ENCODE measurements around the gene FANCI. TPM values are rescaled to one million over a fixed set of nuclear protein-coding genes. Genes with fewer than 3 reads are reported as not detected.

The FANCI gene
- polyA plus RNA-seq, 2 donors: 6.6 to 10.4 TPM

DNA sequence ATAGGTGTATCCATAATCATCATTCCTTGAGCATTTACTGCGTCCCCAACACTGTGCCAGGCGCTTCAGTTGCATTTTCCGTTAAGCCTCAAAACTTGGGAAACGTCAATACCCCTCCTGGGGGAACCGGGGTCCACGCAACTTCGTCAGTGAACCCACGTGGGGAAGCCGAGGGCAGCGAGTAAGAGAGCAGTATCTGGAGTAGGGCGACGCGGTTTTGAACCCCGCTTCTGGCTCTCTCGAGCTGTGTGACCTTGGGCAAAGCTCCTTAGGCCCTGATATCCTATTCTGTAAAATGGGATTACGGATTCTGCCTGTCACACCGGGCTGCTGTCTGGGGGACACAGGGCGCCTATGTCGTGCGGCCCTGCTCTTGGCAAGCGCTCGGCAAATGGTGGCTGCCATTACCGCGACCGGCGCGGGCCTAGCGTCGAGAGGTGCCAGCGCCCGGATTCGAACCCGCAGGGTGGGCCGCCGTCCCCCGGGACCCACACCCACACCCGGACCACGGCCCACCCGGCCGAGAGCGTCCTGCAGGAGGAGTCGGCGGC is 90.3 kb downstream of the FANCI start:
- Histone ChIP-seq H3K27ac (ENCODE audit: low read depth in 2 of 2, low read length in 1 of 2) (peak overlapping the region; percentile 97), H3K27me3 (ENCODE audit: control insufficient read depth in 1 of 2, insufficient read depth in 2 of 2, low read length in 2 of 2) (no peaks in the 10 kb centered on the region), H3K4me1 (ENCODE audit: control insufficient read depth in 2 of 2, insufficient read depth in 2 of 2, low read length in 1 of 2) (peaks cover 9 to 20% of the 10 kb centered on the region in 2 donors), H3K4me3 (ENCODE audit: low read depth in 1 of 2, low read length in 2 of 2) (peak overlapping the region; percentile 75 to 93), H3K9me3 (ENCODE audit: control insufficient read depth in 2 of 2, insufficient read depth in 1 of 2, low read depth in 1 of 2, low read length in 1 of 2) (no peaks in the 10 kb centered on the region), H3K36me3 (ENCODE audit: control insufficient read depth in 2 of 2, insufficient read depth in 2 of 2, low read length in 1 of 2) (peaks cover 7 to 29% of the 10 kb centered on the region in 2 donors)
- WGBS, 2 donors: 1 to 2% methylated on average over 25 to 43 of the region's 43 CpGs

DNA sequence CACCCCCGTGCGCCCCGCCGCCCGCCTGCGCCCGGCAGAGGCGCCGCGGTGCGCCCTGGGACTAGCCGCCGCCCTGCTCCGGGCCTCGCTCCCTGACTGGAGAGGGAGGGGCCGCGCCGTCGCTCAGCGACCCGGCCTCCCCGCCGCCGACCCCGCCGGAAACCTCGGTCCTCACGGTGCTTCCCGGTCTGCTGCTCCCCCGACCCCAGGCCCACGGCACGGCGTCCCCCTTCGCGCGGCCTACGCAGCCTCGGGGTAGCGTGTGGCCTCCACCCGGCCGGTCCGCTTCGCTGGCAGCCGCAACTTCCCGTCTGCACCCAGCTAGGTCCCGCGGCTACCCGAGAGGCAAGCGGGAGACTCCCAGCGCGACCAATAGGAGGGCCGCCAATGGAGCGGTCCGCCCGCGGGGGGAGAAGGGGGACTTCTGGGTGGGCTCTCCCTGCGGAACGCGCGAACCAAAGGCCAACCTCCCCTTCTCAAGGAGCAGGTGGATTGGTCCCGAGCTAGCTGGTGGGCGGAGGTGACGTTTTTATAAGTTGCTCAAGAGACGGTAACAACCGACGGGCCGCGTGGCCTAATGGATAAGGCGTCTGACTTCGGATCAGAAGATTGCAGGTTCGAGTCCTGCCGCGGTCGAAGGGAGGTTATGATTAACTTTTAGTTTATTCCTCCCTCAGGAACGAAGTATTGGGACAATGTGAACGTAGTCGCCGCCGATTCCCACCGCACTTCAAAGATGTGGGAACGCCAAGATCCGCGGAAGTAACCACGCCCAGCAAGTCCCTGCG is 90.9 kb downstream of the FANCI start, which contains the start of gene POLG:
POLG (minus strand) TSS at position 315 of the 788 bp plus-strand sequence. CDS start 1,070 bp downstream, outside the sequence.
- Histone ChIP-seq H3K4me1 (ENCODE audit: control insufficient read depth in 2 of 2, insufficient read depth in 2 of 2, low read length in 1 of 2) (peaks cover 9 to 20% of the 10 kb centered on the region in 2 donors), H3K9me3 (ENCODE audit: control insufficient read depth in 2 of 2, insufficient read depth in 1 of 2, low read depth in 1 of 2, low read length in 1 of 2) (no peaks in the 10 kb centered on the region), H3K27me3 (ENCODE audit: control insufficient read depth in 1 of 2, insufficient read depth in 2 of 2, low read length in 2 of 2) (no peaks in the 10 kb centered on the region), H3K36me3 (ENCODE audit: control insufficient read depth in 2 of 2, insufficient read depth in 2 of 2, low read length in 1 of 2) (peaks cover 6 to 23% of the 10 kb centered on the region in 2 donors), H3K4me3 (ENCODE audit: low read depth in 1 of 2, low read length in 2 of 2) (peak within 1 kb of the TSS; percentile 75 to 93), H3K27ac (ENCODE audit: low read depth in 2 of 2, low read length in 1 of 2) (peak within 1 kb of the TSS; percentile 97)
- 0 to 1% methylated on average over 84 to 85 of the region's 85 CpGs for WGBS, 2 donors

DNA sequence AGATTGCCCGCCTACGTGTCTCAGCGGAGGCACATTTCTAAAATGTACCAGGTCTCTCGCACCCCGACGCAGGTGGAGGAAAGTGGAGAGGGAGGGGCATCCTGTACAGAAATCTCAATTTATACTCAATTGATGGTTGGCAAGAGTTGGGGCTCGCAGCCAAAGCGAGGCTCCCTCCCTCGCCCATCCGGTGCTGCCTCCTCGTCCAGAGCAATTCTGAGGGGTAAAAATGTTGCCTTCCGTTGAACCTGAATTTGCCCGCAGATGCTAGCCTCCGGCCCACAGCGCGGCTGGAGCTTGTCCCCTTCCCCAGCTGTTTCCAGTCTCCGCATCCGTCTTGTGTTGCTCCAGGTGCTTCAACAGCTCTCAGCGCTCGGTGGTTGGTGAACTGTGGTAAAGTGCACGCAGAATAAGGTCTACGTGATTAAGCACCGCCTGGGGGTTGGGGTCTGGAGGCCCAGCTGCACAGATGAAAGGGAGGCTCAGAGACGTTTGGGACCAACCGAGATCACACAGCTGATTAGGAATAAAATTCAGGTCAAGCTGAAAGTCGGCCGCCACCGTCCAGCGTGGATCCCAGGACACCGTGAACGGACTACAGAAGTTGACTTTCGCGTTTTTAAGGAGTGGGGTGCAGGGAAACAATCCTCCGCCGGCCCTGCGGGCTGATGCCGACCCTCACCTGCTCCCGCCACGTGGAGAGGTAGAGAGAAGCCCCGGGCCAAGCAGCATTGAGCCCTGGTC is 91.7 kb downstream of the FANCI start:
- H3K4me1 ChIP-seq (ENCODE audit: control insufficient read depth in 2 of 2, insufficient read depth in 2 of 2, low read length in 1 of 2): peaks cover 9 to 15% of the 10 kb centered on the region in 2 donors
- WGBS, 2 donors: 5 to 6% methylated on average over 40 of the region's 40 CpGs
- peaks cover 0 to 16% of the 10 kb centered on the region in 2 donors for H3K36me3 ChIP-seq (ENCODE audit: control insufficient read depth in 2 of 2, insufficient read depth in 2 of 2, low read length in 1 of 2)
- H3K4me3 ChIP-seq (ENCODE audit: low read depth in 1 of 2, low read length in 2 of 2): peak overlapping the region; percentile 17 to 34
- H3K27ac ChIP-seq (ENCODE audit: low read depth in 2 of 2, low read length in 1 of 2): peak overlapping the region; percentile 28 to 84
- H3K9me3 ChIP-seq (ENCODE audit: control insufficient read depth in 2 of 2, insufficient read depth in 1 of 2, low read depth in 1 of 2, low read length in 1 of 2): no peaks in the 10 kb centered on the region
- H3K27me3 ChIP-seq (ENCODE audit: control insufficient read depth in 1 of 2, insufficient read depth in 2 of 2, low read length in 2 of 2): no peaks in the 10 kb centered on the region

DNA sequence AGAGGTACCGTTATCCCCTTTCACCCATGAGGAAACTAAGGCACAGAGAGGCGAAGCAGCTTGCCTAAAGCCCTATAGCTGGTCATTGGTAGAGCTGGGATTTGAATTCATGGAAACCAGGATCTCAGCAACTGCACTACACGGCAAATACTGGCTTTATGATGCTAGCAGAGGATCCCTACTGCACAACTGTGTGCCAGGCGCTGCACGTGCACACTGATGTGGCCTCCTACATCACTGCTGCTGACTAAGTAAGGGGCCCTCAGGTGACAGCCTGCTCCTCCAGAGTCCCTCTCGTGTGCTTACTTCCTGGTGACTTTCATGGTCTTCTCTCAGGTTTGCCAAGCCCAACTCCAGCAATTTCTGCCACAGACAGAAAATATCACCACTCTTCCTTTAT is 94.3 kb downstream of the FANCI start:
- H3K4me3 ChIP-seq (ENCODE audit: low read depth in 1 of 2, low read length in 2 of 2): no peak overlapping the region
- 78 to 81% methylated on average over 6 of the region's 6 CpGs for whole genome bisulfite sequencing, 2 donors
- peaks cover 8 to 9% of the 10 kb centered on the region in 2 donors for H3K4me1 ChIP-seq (ENCODE audit: control insufficient read depth in 2 of 2, insufficient read depth in 2 of 2, low read length in 1 of 2)
- H3K27ac ChIP-seq (ENCODE audit: low read depth in 2 of 2, low read length in 1 of 2): no peak overlapping the region
- H3K27me3 ChIP-seq (ENCODE audit: control insufficient read depth in 1 of 2, insufficient read depth in 2 of 2, low read length in 2 of 2): no peaks in the 10 kb centered on the region
- H3K36me3 ChIP-seq (ENCODE audit: control insufficient read depth in 2 of 2, insufficient read depth in 2 of 2, low read length in 1 of 2): peaks cover 0 to 5% of the 10 kb centered on the region in 2 donors
- H3K9me3 ChIP-seq (ENCODE audit: control insufficient read depth in 2 of 2, insufficient read depth in 1 of 2, low read depth in 1 of 2, low read length in 1 of 2): no peaks in the 10 kb centered on the region

DNA sequence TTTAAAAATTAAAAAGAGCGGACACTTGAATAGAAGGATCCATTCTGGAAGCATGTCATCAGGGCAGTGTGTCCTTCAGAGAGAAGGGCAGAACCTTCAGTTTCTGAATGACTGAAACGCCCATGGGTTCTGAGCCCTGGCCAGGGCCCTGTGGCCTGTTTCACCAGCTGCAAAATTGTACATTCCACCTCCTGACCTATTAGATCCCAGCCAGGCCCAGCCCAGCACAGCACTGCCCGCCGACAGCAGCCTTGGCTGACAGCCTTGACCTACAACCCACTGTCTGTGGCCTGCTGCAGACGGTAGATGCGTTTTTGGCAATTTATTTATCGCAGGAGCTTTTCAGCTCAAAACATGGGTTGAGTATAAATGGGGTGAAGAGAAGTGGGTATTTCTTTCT is 96.8 kb downstream of the FANCI start:
- peaks cover under 1 to 2% of the 10 kb centered on the region in 2 donors for H3K4me1 ChIP-seq (ENCODE audit: control insufficient read depth in 2 of 2, insufficient read depth in 2 of 2, low read length in 1 of 2)
- no peak overlapping the region for H3K4me3 ChIP-seq (ENCODE audit: low read depth in 1 of 2, low read length in 2 of 2)
- no peaks in the 10 kb centered on the region for H3K27me3 ChIP-seq (ENCODE audit: control insufficient read depth in 1 of 2, insufficient read depth in 2 of 2, low read length in 2 of 2)
- H3K9me3 ChIP-seq (ENCODE audit: control insufficient read depth in 2 of 2, insufficient read depth in 1 of 2, low read depth in 1 of 2, low read length in 1 of 2): no peaks in the 10 kb centered on the region
- H3K27ac ChIP-seq (ENCODE audit: low read depth in 2 of 2, low read length in 1 of 2): no peak overlapping the region
- H3K36me3 ChIP-seq (ENCODE audit: control insufficient read depth in 2 of 2, insufficient read depth in 2 of 2, low read length in 1 of 2): no peaks in the 10 kb centered on the region
- WGBS, 2 donors: 65 to 70% methylated on average over 7 of the region's 7 CpGs

DNA sequence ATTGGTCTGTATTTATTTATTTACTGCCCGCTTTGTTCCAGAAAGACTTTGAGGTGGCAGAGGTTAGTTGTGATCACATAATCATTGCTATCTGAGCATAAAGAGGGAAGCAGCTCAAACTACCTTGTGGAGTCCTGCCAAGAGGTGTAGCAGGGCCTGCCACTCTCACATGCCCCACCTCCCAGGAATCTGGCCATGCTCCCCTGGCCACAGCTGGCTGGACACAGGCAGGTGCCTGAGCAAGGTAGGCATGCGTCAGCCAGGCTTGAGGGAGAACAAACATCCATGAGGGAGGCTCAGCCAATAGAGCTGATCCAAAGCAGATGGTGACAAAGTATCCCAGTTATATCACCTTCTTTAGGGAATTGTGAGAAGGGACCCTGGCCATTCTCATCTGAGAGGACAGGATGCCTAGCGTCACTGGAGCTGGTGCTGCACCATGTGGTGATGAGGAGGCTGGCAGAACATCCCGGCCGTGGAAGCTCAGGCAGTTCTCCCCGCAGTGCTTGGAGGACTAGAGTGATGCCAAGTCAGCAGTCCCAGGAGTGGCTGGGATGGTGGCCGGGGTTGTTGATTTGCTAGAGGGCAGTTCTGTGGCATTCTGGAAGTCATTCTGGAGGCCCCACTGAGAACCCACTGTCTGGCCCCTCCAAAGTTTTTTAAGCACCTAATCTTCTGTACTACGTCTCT is 97.7 kb downstream of the FANCI start:
- H3K4me1 ChIP-seq (ENCODE audit: control insufficient read depth in 2 of 2, insufficient read depth in 2 of 2, low read length in 1 of 2): peaks cover 0 to 2% of the 10 kb centered on the region in 2 donors
- no peaks in the 10 kb centered on the region for H3K36me3 ChIP-seq (ENCODE audit: control insufficient read depth in 2 of 2, insufficient read depth in 2 of 2, low read length in 1 of 2)
- H3K4me3 ChIP-seq (ENCODE audit: low read depth in 1 of 2, low read length in 2 of 2): no peak overlapping the region
- H3K27me3 ChIP-seq (ENCODE audit: control insufficient read depth in 1 of 2, insufficient read depth in 2 of 2, low read length in 2 of 2): no peaks in the 10 kb centered on the region
- H3K9me3 ChIP-seq (ENCODE audit: control insufficient read depth in 2 of 2, insufficient read depth in 1 of 2, low read depth in 1 of 2, low read length in 1 of 2): no peaks in the 10 kb centered on the region
- 81 to 82% methylated on average over 8 of the region's 8 CpGs for WGBS, 2 donors
- H3K27ac ChIP-seq (ENCODE audit: low read depth in 2 of 2, low read length in 1 of 2): no peak overlapping the region

DNA sequence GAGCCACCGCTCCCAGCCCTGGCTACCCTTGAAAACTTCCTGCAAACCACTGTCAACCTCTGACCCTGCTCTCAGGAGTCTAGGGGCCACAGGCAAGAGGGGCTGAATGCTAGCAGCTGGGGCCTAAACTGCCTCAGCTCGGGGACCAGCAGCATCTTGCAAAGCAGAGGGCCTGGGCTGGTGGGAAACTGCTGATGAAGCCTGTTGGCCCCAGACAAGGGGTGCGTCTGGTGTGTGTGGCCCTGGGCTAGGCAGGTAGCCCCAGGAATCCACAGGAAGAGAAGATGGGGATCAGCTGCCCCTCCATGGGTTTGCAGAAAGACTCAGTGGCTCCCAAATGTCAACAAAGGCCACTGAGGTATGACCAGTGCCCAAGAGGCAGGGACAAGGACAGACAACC is 99.1 kb downstream of the FANCI start:
- Histone ChIP-seq H3K36me3 (ENCODE audit: control insufficient read depth in 2 of 2, insufficient read depth in 2 of 2, low read length in 1 of 2) (no peaks in the 10 kb centered on the region), H3K9me3 (ENCODE audit: control insufficient read depth in 2 of 2, insufficient read depth in 1 of 2, low read depth in 1 of 2, low read length in 1 of 2) (no peaks in the 10 kb centered on the region), H3K4me1 (ENCODE audit: control insufficient read depth in 2 of 2, insufficient read depth in 2 of 2, low read length in 1 of 2) (peaks cover 0 to 2% of the 10 kb centered on the region in 2 donors), H3K4me3 (ENCODE audit: low read depth in 1 of 2, low read length in 2 of 2) (no peak overlapping the region), H3K27ac (ENCODE audit: low read depth in 2 of 2, low read length in 1 of 2) (no peak overlapping the region), H3K27me3 (ENCODE audit: control insufficient read depth in 1 of 2, insufficient read depth in 2 of 2, low read length in 2 of 2) (no peaks in the 10 kb centered on the region)
- WGBS, 2 donors: 86 to 90% methylated on average over 3 of the region's 3 CpGs

DNA sequence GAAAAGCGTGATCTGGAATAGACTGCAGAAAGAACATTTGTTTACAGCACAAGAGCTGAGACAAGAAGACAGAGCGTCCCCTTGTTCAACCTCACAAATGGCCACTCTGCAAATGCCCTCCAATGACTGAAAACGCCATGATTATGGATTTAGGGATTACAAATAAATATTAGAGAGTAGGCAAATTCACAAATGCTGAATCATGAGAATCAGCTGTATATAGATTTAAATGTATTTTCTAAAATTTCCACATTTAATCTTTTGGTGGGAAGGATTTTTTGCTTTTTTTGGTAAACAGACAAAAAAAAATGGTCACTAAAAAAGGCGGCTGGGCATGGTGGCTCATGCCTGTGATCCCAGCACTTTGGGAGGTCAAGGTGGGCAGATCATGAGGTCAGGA is 101.5 kb downstream of the FANCI start:
- WGBS, 2 donors: 86 to 87% methylated on average over 4 of the region's 4 CpGs
- Histone ChIP-seq H3K4me1 (ENCODE audit: control insufficient read depth in 2 of 2, insufficient read depth in 2 of 2, low read length in 1 of 2) (peaks cover 0 to 2% of the 10 kb centered on the region in 2 donors), H3K9me3 (ENCODE audit: control insufficient read depth in 2 of 2, insufficient read depth in 1 of 2, low read depth in 1 of 2, low read length in 1 of 2) (no peaks in the 10 kb centered on the region), H3K27me3 (ENCODE audit: control insufficient read depth in 1 of 2, insufficient read depth in 2 of 2, low read length in 2 of 2) (no peaks in the 10 kb centered on the region), H3K36me3 (ENCODE audit: control insufficient read depth in 2 of 2, insufficient read depth in 2 of 2, low read length in 1 of 2) (no peaks in the 10 kb centered on the region), H3K27ac (ENCODE audit: low read depth in 2 of 2, low read length in 1 of 2) (no peak overlapping the region), H3K4me3 (ENCODE audit: low read depth in 1 of 2, low read length in 2 of 2) (no peak overlapping the region)

DNA sequence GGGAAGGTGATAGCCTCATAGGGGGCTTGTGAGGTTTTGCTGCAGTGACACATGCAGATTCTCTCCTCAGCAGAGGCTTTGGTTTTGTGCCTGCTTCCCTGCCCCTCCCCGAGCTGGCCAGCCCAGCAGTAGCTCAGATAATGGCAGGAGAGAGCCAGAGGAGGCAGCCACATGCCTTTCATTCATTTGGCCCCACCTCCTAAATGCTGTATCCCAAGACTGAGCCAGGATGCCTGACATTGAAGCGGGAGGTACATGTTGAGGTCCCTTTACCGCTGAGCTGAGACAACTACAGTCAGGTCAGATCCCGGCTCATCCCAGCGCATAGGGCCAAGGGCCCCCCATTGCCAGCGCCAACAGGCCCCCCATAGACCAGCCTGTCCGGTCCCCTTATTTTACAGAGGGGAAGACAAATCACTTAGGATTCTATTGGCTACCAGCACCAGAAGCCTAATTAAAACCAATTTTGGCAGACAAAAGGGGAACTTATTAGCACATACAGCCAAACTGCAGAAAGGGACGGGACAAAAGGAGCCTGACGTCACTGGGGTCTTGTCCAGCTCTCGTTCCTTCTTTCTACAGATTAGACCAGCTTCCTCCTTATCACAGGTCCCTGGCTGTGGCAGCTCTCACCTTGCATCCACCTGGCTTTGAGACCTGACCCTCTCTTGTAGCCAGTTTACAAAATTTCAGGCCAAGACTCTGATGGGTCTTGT is 102.9 kb downstream of the FANCI start:
- 50 to 56% methylated on average over 10 of the region's 10 CpGs for WGBS, 2 donors
- H3K27ac ChIP-seq (ENCODE audit: low read depth in 2 of 2, low read length in 1 of 2): no peak overlapping the region
- H3K4me1 ChIP-seq (ENCODE audit: control insufficient read depth in 2 of 2, insufficient read depth in 2 of 2, low read length in 1 of 2): no peaks in the 10 kb centered on the region
- H3K9me3 ChIP-seq (ENCODE audit: control insufficient read depth in 2 of 2, insufficient read depth in 1 of 2, low read depth in 1 of 2, low read length in 1 of 2): no peaks in the 10 kb centered on the region
- H3K4me3 ChIP-seq (ENCODE audit: low read depth in 1 of 2, low read length in 2 of 2): no peak overlapping the region
- H3K27me3 ChIP-seq (ENCODE audit: control insufficient read depth in 1 of 2, insufficient read depth in 2 of 2, low read length in 2 of 2): no peaks in the 10 kb centered on the region
- H3K36me3 ChIP-seq (ENCODE audit: control insufficient read depth in 2 of 2, insufficient read depth in 2 of 2, low read length in 1 of 2): no peaks in the 10 kb centered on the region
